HG03432 (cell line): ENCODE data around the gene SGCD.
"Not testable (repeated sequence)": the region's sequence is repeated elsewhere in the genome, so short reads cannot be mapped to it uniquely, and the experiment has no call there.

Experiments used
- ATAC-seq: cut with Tn5 transposase; IDR thresholded peaks from one replicate; pipeline ENCODE4 v1.9.1; 2021; ENCODE audit warnings: mild to moderate bottlenecking, moderate library complexity; ENCODE audit not compliant: unreplicated experiment

The SGCD gene

DNA sequence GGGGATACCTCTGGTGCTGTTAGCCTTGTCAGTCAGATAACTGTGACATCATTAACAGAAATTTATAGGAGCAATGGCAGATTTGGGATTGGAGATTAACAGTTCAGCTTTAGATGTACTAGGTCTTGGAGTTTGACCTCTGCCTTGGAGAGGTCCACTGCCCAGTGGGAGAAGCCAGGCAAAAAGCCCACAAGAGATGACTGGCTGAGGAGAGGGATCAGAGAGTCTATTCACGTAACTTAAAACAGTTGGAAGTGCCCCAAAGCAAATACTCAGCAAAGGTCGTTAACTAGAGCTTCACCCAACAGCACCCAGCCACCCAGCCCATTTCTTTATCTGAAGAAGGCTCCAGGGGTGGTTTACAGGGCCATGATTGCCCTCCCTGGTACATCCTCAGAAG is 290.5 kb downstream of the SGCD start:
- ATAC-seq = no peak

GRCh38 chr5:156618601-156619000 is 291.6 kb downstream of the SGCD start:
- ATAC-seq = no peak

GRCh38 chr5:156621719-156622118 is 294.8 kb downstream of the SGCD start:
- ATAC-seq = no peak

DNA sequence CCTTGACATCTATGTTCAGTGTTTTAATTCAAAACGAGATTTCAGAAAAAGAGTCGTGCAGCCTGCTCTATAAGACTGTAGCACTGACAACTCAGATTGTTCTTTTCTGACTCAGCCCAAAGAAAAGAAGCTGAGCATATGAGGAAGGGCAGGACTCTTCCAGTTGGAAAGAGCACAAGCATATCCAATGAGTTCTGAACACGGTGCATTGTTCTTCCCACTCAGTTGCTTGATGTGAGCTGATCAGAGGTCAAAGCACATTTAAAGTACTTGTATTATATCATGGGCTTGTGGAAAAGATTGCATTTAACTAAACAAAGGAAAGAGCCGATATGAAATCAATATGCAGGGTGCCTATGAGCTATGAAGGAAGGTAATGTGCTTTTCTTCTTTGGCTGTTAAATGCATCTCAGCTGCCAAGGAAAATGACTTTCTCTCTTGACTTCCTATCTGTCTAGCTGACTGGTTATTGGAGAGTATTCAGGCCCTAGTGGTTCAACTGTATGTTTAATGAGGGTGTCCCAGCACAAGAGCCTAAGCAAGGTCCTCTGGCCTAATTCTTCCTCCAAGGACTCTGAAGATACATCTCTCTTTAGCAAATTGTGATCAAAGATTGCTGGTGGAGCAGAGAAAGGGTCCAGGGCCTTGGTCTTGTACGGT is 296.5 kb downstream of the SGCD start:
- no peak for ATAC-seq

DNA sequence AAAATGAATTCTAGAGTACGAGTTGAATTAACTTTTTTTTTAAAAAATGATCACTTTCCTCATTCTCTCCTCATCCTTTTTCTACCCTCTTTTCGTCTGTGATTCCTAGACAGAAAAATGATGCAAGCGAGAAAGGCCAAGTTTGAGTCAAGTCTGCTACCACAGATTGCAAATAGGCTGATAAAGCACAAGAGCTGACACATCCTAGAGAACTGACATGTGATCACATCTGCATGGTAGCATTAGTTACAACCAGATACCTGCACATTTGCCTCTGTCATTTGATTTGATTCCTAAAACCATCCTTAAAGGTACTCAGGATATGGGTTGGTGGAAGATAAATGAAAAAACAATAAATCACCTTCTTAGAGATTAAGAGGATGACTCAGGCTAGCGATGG is 297.7 kb downstream of the SGCD start:
- ATAC-seq = no peak

DNA sequence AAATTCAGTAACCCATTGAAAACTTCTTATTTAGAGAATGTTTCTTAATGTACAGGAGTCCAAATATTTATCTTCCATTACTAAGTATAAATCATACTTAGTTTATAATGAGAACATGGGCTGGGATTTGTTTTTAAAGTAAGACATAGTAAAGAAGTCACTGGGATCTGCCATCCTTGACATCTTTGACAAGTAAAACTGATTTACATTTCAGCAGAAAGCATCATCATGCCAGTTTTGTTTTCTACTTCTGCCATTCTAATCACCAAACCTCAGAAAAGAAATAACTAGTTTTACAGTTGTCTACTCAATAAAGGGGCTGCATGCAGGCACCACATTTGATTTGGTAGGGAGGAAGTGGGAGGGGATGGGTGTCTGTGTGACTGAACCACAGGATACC is 301.5 kb downstream of the SGCD start:
- no peak for ATAC-seq

GRCh38 chr5:156631005-156631404 is 304.0 kb downstream of the SGCD start:
- ATAC-seq = no peak

DNA sequence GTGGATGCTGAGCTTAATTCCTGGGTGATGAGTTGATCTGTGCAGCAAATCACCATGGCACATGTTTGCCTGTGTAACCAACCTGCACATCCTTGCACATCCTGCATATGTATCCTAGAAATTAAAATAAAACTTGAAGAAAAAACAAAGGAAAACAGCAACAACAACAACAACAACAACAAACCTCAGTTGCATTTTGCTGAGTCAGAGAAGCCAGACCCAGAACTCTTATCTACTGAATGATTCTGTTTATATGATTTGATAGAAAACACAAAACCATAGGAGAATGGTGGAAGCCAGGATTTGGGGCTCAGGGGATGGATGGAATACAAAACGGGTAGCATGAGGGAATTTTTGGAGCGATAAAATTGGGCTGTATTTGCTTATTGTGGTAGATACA is 307.3 kb downstream of the SGCD start:
- ATAC-seq = no peak

GRCh38 chr5:156640691-156641241 is 313.8 kb downstream of the SGCD start:
- no peak for ATAC-seq

- ATAC-seq = no peak
These were observed 314.7 kb downstream of the SGCD start for GRCh38 chr5:156641686-156642085.

DNA sequence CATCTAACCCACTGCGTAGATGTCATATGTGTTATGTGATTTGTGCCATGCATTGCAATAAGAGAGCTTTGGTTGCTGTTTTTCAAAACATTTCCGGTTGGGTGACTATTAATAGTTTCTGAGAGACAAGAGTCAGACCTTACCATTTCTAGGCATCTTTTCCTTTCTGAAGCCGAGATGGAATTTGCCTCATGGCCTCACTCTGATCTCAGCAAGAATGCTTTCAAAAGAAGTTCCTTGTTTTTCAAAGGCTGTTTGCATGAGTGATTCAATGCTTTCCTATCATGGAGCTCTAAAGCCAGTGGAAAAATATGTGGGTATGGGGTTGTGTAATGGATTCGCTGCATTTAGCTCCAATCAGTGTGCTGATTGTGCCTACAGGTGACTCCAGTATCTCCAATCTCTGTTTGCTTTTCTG is 320.1 kb downstream of the SGCD start:
- ATAC-seq = no peak

GRCh38 chr5:156654444-156654843 is 327.5 kb downstream of the SGCD start:
- no peak for ATAC-seq

- no peak for ATAC-seq
These were observed 328.8 kb downstream of the SGCD start for GRCh38 chr5:156655732-156656131.

GRCh38 chr5:156664832-156665231 is 337.9 kb downstream of the SGCD start:
- not testable (repeated sequence) for ATAC-seq

DNA sequence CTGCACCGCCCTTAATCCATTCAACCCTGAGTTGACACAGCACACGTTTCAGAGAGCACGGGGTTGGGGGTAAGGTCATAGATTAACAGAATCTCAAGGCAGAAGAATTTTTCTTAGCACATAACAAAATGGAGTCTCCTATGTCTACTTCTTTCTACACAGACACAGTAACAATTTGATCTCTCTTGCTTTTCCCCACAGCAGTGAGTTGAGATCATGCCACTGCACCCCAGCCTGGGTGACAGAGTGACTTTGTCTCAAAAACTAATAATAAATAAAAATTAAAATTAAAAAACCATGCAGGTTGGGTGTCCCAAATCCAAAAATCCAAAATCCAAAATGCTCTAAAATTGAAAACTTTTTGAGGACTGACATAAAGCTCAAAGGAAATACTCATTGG is 339.7 kb downstream of the SGCD start:
- ATAC-seq = not testable (repeated sequence)

DNA sequence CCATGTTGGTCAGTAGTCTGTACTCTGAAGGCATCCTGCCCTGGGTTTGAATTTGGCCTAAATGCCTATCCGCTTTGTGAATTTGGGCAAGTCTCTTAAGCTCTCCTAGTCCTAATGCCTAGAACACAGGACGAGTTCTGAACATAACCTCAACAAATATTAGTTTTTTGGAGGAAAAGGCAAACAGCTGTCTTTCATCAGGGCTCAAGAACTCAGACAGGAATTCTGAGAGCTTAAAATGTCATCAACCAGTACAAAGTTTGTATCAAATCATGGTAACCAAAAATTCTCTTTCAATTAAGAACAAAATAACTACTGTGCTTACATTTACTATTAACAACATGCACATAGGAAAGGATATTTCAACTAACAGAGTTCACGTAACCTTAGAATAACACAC is 340.7 kb downstream of the SGCD start:
- no peak for ATAC-seq

DNA sequence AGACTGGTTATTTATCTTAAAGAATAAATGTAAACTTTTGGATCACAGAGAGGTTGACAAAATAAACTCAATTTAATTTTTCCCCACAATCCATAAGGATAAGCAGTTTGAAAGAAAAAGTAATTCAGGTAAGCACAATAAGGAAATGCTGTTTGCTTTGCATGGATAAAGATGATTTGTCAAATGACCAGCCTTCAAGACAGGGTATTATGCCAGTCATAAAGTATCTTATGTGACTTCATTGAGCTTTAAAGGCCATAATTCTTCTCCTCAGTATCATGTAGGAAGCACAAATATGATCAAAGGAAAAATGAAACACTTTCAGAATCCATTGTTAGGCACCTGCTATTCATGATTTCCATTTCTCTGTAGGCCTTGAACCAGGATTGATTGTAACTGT is 342.5 kb downstream of the SGCD start:
- no peak for ATAC-seq

- ATAC-seq = no peak
These were observed 343.7 kb downstream of the SGCD start for GRCh38 chr5:156670615-156671014.

DNA sequence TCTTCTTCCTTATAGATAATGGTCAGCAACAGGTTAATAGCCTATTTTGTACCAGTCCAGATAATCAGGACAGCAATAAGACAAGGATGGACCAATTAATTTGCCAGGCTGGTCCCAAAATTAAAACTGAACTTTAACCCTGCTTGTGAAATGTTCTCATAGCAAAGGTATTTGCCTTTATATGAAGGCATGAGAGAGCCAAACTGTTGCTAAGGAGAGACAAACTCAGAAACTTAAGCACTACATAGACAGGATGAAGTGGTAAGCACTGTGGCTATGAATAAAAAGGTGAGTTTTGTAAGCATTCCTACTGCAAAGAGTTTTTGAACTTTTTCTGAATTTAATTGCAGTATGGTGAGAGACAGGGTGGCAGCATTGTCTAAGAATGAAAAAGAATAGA is 348.4 kb downstream of the SGCD start:
- ATAC-seq = no peak

- no peak for ATAC-seq
These were observed 351.0 kb downstream of the SGCD start for GRCh38 chr5:156677963-156678362.

GRCh38 chr5:156678484-156678883 is 351.5 kb downstream of the SGCD start:
- ATAC-seq = no peak

DNA sequence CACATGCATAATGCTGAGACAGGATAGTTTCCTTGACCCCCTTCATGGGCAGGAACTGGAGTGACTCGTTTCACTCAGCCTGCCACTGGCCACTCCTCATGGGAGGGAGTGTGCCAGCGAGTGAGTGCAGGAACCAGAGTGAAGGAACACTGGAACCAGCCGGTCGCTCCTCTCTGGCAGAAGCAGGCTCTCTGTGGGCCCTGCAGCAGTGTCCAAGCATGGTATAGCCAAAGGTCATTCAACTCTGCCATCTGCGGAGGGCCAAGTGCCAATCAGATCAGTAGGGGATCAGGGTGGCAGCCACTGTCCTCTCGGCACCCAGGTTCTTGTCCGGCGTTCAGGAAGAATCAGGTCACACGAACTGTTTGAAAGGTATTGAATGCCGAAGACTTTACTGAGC is 353.9 kb downstream of the SGCD start:
- ATAC-seq = no peak

GRCh38 chr5:156681265-156681664 is 354.3 kb downstream of the SGCD start:
- no peak for ATAC-seq
